ENCODE data around the gene GDPD5.

The GDPD5 gene

DNA sequence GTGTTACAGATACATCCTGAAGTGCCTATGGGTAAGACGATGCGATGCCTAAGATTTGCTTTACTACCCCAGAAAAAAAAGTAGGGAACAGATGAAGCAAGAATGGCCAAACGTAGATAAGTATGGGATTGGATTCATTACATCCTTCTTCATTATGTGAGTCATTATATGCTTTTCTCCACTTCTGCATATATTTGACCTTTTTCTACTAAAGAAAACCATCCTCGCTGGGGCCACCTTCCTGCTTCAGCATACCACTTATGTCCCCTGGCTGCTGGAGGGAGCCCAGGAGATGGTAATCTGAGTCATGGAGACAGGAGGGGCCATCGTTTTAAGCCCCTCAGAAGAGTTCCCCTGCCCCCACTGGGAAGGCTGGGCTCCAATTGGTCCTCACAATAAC, 78.3 kb downstream of the GDPD5 start:
- DNase-seq: no peak

DNA sequence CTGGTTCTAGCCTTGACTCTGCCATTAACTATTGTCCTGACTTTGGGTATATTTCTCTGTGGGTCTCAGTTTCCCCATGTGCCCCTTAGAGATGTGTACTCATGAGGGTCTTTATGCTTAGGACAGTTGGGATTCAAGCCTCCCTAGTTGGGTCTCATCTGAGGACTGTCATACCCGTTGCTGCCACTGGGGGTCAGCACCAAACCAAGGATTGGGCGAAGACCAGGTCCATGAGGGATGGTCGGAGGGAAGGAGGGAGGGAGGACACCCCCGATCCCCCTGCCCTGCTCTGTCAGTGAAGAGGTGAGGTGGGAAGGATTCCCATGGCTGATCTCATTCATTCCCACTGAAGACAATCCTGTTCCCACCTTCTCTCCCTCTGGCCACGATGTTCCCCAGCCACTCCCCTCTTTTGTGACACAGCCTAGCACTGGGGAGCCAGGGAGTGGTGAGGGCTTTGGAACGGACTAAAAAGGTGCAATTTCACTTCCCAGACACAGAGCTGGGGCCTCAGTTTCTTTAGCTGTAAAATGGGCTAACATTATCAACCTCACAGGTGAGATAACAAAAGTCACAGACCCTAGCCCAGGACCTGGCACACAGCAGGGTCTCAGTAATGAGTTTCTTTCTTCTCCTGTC, 80.3 kb downstream of the GDPD5 start:
- DNase-seq: no peak

DNA sequence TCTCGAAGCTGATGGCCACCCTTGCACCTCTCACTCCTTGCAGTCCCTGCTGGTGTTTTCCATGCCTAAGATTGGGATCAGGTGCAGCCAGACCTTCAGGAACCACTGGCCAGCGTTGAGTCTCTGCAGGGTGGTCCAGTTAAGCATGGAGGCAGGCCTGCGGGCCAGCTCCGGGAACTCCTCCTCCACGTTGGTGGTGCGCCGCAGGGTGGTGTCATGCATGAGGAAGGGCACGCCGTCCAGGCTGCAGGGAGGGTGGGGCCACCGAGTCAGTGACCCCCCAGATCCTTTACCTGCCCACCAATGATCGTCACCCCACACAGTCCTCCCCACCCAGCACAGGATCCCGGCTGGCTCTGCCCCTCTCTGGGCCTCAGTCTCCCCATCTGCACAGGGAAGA, 82.7 kb downstream of the GDPD5 start:
- DNase-seq: no peak

DNA sequence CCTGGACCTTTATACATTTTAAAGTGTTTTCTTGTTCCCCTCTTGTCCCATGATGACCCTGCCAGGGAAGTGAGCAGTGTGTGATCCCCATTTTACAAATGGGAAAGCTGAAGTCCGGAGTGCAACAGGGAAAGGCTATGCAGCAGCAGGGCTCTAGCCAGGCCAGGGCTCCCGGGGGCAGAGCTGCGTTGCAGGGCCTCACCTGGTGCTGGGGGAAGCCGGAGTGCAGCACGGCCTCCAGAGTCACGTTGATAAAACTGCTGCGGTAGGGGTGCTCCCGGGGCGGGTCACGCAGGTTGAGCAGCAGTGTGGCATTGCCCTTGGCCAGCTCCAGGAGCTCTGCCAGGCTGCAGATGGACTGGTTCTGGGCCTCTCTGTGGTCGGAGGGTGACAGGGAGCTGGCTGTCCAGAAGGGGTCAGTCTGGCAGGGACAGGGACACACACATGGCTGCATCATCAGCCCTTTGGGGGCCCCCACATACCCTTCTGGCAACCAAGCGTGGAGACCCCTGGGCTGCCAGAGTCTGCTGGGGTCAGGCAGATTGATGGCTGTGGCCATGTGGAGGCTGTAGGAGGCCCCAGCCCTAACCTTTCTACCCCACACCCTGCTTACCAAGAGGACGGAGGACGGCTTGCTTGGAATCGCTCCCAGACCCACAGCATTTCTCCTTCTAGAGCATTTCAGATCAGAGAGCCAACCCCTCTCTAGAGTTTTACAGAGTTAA, 83.4 kb downstream of the GDPD5 start:
- DNase-seq: no peak

DNA sequence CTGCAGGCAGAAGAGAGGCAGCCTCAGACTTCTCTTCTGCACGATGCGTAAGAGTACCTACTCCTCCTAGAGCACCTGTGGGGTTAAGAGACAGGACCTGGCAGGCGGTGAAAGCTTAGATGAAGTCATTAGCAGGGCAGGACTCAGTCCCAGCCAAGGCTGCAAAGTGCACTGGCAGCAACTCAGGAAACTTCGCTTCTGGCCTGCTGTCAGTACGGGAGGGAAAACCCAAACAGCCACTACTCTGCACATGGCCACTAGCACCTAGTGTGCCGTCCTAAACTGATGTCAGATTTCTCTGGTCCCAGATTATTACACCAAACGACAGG, 84.0 kb downstream of the GDPD5 start:
- DNase-seq: no peak

DNA sequence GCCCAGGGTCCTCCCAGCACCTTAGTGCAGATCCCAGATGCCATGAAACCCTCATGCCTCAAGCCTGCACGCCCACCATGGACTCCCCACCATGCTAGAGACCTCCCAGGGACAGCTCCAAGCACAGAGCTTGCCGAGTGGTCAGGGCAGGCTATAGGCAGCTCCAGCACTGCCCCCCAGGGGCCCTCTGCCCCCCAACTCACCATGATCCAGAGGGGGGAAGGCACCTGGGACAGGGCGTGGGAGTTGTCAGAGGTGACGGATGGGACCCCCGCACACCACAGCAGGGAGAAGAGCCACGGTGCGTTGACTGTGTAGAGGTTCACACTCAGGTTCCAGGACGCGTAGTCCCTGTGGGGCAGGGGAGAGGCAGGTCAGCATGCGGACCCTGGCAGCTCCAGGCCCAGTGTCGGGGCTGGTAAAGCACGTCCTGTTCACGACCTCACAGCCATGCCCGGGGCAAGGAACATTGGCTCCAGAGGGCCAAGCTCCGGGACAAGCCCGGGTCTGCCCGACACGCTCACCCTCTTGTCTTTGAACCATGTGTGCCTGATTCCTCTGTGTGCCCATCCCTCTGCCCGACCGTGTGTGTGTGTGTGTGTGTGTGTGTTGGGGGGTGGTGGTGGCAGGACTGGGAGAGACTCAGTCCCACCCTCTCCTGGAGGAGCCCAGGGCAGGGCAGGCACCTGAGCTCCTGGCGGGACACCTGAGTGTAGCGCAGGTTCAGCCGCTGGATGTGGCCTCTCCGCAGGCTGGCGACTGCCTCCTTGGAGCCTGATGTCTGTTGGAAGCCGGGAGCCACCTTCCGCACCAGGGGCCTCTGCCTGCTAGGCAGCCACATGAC, 84.6 kb downstream of the GDPD5 start:
- no peak for DNase-seq

DNA sequence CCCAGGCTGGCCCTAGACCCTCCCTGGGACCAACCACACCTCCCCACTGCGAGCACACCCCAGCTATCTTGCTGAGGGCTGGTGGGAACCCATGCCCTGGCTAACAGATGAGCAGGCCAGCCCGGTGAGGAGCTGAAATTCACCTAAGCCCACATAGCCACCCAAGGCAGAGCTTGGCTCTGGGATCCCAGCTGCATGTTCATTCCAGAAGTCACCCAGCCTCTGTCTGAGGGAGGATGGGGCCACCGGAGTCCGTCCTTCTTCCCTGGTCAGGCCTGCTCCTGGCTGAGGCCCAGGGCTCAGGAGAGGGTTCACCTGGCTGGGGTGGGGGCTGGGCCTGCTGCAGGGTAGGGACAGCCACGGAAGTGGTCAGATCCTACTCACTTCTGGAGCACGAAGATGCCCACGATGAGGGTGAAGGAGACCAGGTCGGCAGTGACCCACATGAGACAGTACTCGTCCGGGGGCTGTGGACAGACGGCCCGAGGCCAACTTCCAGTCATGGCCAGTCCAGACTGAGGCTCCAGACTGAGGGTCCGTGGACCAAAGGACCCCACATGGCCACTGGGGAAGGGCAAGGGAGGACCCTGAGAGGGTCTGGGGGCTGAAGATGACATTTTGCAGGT, 86.1 kb downstream of the GDPD5 start:
- no peak for DNase-seq

DNA sequence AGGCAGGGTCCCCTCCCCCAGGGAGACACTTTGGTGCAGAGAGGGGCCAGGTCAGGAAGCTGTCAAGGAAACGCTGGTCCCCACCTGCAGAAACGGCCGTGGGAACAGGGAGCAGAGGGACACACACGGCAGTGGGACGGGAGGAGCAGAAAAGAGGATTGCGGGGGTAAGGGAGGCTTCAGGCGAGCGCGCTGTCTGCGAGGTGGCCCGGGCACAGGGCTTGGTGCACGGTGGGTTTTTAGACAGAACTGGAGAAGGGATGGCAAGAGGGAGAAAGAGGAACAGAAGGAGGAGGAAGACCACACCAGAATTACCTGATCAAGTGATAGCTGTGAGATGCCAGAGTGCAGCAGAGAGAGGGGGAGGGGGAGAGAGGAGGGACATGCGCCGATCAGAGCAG, 86.7 kb downstream of the GDPD5 start:
- DNase-seq: no peak

DNA sequence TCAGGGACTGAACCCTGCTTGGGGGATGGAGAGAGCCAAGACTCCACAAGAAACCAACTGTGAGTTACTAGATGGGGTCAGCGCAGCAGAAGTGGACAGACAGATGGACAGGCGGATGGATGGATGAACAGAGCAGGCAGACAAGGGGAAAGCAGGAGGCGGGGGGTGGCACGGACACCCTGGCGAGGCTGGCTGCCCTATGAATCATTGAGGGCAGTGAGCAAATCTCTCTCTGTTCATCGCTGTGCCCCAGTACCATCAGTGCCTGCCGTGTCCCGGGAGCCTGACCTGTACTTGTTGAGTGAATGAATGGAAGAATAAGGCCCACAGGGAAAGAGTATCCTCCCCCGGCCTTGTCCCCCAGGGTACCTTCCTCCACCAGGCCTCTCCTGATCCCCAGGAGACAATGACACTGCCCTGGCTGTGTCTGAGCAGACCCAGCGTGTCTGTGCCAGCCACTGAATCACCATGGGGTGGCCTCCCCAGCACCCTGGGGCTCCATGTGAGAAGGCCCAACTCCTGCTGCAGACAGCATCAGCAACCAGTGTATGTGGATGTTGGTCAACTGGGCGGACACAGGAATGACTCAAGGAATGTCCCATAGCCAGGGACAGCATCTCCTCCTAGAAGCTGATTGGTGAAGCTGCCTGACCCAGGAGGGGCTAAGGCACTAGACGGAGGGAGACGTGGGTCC, 87.6 kb downstream of the GDPD5 start:
- no peak for DNase-seq

DNA sequence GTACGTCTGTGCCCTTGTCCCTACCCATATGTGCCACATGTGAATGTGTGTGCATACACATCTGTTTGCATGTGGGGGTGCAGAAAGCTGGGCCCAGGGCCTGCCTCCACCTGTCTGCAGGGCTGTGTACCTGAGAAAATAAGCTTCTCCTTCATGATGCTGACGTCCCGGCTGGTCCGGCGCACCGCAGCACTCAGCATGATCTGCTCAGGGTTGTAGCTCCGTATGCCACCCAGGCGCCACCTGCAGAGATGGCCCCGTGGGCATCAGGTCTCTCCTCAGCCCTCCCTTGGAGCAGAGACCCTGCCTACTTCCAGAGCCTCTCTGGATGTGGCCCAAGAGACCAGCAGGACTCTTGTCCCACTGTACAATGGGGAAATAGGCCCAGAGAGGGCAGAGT, 88.9 kb downstream of the GDPD5 start:
- DNase-seq: no peak

DNA sequence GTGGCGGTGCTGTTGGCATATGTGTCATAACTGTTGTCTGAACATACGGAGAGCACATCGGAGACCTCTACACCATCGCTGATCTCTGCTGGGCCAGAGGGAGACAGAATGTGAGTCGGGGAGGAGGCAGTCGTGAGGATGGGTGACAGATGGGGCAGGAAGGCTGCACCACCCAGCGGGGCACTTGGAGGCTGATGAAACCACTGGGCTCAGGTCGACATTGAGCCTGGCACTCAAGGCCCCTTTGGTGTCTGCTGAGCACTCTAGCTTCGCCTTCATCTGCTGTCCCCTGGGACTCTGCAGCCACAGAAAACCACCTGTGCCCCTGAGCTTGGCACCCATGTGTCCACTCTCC, 90.2 kb downstream of the GDPD5 start:
- DNase-seq: no peak

DNA sequence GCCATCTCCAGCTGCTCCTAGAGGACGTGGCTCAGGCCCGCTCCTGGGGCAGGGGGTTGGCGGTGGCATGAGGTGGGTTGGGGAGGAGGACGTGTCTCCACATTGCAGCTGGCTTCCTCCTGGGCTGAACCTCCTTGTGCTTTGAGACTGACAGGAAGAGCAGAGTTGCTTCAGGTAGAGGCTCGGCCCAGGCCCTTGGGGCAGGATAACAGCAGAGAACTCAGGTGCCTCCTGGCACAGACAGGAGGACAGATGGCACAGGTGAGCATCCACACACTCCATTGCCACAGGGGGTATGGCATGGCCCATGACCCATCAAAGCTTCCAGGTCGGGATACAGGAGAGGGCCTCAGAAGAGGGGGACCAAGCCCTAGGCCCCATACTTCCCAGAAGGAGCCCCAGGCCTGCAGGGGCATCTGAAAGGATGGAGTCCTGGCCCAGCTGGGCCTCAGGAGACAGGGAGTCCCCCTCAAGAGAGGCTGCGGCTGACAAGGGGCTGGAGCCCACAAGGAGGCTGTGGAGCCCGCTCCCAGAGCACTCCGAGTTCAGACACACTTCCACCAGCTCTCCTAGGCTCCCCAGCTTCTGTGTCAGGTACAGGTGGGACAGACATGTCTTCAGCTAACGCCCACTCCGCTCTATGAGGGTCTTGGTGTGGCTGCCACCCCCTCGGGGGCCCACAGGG, 90.7 kb downstream of the GDPD5 start:
- no peak for DNase-seq

DNA sequence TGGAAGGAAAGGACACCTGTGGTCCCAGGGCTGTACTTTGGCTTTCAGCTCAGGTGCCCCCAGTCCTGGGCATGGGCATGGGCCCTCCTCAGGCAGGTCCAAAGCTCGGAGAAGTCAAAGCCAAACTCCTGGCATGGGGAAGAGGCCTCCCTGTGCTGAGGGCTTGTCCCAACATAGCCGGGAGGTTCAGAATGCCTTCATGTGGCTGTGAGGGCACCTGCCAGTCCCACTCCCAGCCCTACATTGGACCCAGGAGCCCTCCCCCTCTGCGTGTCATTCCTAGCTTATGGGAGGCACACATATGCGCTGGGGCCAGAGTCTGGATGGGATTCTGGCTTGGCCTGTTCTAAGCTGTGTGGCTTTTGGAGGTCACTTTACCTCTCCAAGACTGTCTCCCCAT, 91.7 kb downstream of the GDPD5 start:
- no peak for DNase-seq

DNA sequence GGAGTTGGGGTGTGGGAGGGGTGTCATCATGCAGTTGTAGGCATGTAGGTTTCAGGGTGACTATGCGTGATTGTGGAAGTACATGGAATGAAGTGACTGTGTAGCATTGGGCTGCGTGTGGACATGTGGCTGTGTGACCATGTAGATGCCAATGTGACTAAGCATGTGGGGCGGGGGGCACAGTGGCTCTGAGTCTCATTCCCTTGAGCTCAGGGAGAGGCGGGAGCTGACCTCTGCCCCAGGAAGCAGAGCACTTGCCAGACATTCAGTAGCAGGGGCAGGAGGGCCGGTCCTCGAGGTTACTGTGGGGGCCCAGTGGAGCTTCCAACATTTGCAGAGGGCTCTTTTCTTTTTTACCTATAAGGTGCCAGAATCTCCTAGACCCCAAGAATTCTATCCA, 92.3 kb downstream of the GDPD5 start:
- DNase-seq: no peak

DNA sequence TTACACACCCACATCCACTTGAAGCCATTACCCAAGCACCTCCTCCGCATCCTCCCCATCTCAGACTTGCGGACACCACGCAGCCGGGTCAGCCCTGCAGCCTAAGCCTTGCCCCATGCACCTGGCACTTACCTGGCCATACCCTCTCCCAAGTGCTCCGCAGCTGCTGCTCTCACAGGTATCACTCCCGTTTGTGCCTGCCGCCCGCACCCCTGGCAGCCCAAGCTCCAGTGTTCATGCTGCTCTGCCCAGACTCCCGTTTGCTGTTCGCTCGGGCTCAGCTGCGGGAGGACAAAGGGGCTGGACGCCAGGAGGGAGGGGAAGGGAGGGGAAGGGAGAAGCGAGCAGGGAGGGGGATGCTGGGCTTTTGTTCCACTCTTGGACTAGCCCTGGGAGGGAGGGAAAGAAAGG, 92.8 kb downstream of the GDPD5 start, which contains the start of gene KLHL35:
Gene KLHL35 (minus strand): TSS at position 293 of the 411 bp plus-strand sequence. CDS start 2,574 bp downstream, outside the sequence.
- no peak for DNase-seq

DNA sequence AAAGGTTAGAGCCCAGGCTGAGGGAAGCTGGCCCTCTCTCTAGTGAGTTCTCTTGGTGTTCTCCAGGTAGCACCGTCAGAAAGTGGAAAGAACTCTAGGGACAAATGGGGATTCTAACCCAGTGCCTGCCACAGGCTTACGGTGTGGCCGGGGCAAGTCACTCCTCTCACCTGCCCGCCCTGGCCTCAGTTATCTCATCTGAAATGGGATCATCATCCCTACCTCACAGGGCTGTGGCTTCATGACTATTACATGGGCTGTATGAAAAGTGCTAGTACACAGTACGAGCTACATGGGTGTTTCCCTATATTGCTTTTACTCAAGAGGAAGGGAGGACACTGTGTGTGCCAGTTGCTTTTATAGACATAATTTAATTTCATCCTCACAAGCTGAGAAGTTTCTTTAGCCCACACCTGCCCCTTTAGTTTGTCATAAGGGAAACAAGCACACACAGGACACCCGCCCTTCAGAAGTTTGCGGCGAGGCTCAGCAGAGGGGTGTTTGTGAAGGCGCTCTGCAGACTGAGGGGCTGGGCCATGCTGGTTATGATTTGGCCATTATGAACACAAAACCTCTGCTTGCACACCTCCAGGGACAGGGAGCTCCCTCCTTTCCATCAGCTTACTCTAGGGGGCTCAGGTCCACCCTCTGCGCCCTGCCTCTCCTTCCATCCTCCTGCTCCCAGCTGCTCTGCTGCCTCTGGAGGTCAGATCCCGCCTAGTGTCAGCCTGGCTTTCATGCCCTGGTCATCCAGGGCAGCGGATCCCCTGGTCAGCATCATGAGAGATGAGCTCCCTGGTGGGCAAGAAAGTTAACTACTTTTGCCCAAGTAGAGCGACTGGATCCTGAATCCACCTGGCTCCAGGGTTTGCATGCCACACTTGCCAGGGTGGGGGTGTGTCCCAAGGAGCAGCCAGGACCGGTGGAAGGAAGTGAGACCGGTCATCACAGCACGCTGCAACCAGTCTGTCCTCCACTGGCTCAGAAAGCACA, 93.9 kb downstream of the GDPD5 start:
- DNase-seq: no peak

DNA sequence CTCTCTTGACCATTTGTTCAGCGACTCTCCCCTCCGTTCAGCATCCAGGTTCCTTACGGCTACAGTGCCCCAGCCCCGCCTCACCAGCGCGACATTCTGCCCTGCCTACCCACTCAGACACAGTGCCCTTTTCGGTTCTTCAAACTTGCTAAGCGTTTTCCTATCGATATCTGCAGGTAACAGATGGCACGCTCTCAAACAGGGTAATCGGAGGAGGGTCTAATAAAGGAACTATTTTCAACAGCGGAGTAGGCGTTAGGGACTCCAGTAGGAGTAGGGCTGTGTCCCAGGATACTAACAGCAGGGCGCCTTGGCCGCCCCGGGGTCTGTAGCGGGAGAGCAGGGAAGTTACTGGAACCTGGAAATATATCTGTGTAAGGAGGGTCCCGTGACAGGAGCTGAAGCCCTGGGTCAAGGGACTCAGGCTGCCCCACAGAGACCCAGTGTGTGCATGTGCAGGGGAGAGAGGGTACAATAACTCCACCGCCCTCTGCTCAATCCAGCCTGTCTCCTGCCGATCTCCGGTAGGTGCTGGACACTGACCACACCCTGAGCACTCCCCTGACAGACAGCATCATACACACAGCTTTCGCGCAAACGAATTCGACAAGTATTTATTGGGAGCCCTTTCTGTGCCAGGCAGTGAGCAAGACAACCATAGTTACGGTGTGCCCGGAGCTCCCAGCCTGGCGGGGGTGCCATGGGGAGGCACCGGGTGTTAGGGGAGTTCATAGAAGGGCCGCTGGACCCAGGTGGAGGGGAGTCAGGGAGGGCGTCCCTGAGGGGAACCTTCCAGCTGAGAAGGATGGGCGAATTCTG, 94.8 kb downstream of the GDPD5 start:
- no peak for DNase-seq

DNA sequence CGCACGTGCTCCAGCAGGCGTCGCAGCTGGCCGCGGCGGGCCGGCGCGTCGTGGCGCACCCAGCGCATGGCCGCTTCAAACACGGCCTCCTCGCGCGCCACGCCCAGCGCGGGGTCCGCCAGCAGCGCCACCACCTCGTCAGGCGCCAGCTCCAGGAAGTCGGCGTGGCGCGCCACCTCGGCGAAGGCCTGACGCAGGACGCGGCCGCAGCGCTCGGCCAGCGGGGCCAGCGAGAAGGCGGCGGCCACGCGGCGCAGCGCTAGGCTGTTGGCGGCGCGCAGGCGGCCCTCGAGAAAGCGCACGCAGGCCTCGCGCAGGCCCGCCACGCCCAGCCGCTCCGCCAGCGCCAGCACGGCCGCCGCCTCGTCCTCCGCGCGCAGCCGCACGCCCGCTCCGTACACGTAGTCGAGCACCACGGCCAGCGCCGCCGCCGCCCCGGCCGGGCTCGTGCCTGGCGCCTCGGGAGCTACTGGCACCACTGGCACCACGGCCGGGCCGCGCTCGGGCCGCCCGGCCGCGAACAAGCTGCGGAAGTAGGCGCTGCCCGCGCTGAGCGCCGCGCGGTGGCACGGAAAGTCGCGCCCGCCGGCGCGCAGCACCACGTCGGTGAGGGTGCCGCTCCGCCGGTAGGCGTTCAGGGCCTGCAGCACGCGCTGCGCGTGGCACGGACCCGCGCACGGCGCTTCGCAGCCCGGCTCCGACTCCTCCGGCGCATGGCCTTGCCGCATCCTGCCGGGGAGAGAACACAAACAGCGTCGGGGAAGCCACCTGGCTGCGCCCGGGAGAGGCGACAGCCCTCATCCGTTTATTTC, 95.6 kb downstream of the GDPD5 start:
- DNase-seq: peak; percentile 77

DNA sequence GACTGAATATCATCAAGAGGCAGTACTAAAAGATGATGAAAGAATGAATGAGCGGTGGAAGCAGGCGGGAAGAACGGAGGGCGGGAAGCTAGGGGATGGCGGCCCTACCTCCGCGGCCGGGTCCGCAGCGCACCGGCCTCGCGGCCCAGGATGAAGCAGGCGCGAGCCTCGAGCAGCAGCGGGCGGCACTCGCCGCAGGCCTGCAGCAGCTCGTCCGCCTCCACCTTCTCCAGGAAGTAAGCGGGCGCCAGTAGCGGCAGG, 96.2 kb downstream of the GDPD5 start:
- no peak for DNase-seq
